PC-9 (cell line): ENCODE results near the gene IRF2. TPM values are rescaled to one million over a fixed set of nuclear protein-coding genes. Genes with fewer than 3 reads are reported as not detected.
"Not testable (repeated sequence)": the region's sequence is repeated elsewhere in the genome, so short reads cannot be mapped to it uniquely, and the experiment has no call there.

ENCODE experiments used
- BruUV-seq: library from RNA; stranded (reverse); fragments of 400-500 nt; replicated peaks from 2 replicates; lab custom pipeline; 2021; lab: Mats Ljungman, UMichigan
- CTCF ChIA-PET: fragments of 300-600 bp; sonication (Branson Sonifier 250); formaldehyde crosslinking; loops from one replicate; lab custom pipeline; 2022; ENCODE audit warnings: antibody characterized with exemption; lab: Charles Lee
- POLR2A ChIA-PET: fragments of 300-600 bp; sonication (Branson Sonifier 250); formaldehyde crosslinking; loops from one replicate; lab custom pipeline; 2022; ENCODE audit warnings: antibody characterized with exemption; ENCODE audit not compliant: unreplicated experiment; lab: Charles Lee
- DNase-seq, 2 experiments: peaks; one replicate each; pipeline versions ENCODE4 v3.0.0 to v3.0.0-alpha.2; 2015 to 2022; ENCODE audit warnings: mixed read lengths in 1 of 2
- H2AFZ ChIP-seq: fragments of 200-600 bp; sonication (generic); 2 replicates; pipeline ENCODE4 v1.8.1; 2017; ENCODE audit warnings: antibody characterized with exemption
- H3F3A ChIP-seq: fragments of 200-600 bp; sonication (generic); 2 replicates; pipeline ENCODE4 v1.8.1; 2017; ENCODE audit warnings: antibody characterized with exemption, mild to moderate bottlenecking, low read depth; ENCODE audit not compliant: insufficient read depth
- H3K27ac ChIP-seq: fragments of 200-600 bp; sonication (generic); 2 replicates; pipeline ENCODE4 v1.6.1; 2016; ENCODE audit warnings: mixed run types
- H3K27me3 ChIP-seq: fragments of 200-600 bp; sonication (generic); 2 replicates; pipeline ENCODE4 v1.6.1; 2016; ENCODE audit warnings: low read depth, mixed run types; ENCODE audit not compliant: insufficient read depth
- H3K36me3 ChIP-seq: fragments of 200-600 bp; sonication (generic); 2 replicates; pipeline ENCODE4 v1.6.1; 2016; ENCODE audit warnings: low read depth, mixed run types
- H3K4me1 ChIP-seq: fragments of 200-600 bp; sonication (generic); replicated peaks from 2 replicates; pipeline ENCODE4 v1.6.1; 2016; ENCODE audit warnings: mixed run types; ENCODE audit not compliant: insufficient read depth
- H3K4me2 ChIP-seq: fragments of 200-600 bp; sonication (generic); 2 replicates; pipeline ENCODE4 v1.6.1; 2017; ENCODE audit warnings: mixed run types
- H3K4me3 ChIP-seq: fragments of 200-600 bp; sonication (generic); 2 replicates; pipeline ENCODE4 v1.6.1; 2016; ENCODE audit warnings: mixed run types
- H3K79me2 ChIP-seq: fragments of 200-600 bp; sonication (generic); 2 replicates; pipeline ENCODE4 v1.6.1; 2017; ENCODE audit warnings: low read depth, mixed run types
- H3K9me2 ChIP-seq: fragments of 200-600 bp; sonication (generic); 2 replicates; pipeline ENCODE4 v1.8.1; 2017; ENCODE audit warnings: mild to moderate bottlenecking; ENCODE audit not compliant: insufficient read depth
- H3K9me3 ChIP-seq: fragments of 200-600 bp; sonication (generic); 2 replicates; pipeline ENCODE4 v1.8.1; 2016; ENCODE audit warnings: low read depth; ENCODE audit not compliant: insufficient read depth
- H4K20me1 ChIP-seq: fragments of 200-600 bp; sonication (generic); 2 replicates; pipeline ENCODE4 v1.8.1; 2017; ENCODE audit not compliant: insufficient read depth
- CTCF ChIP-seq: fragments of 200-600 bp; sonication (generic); conservative IDR thresholded peaks from 2 replicates; pipeline ENCODE4 v1.6.1; 2017; ENCODE audit warnings: mixed run types, antibody characterized with exemption, mild to moderate bottlenecking, moderate library complexity
- EZH2 ChIP-seq: fragments of 200-600 bp; sonication (generic); IDR thresholded peaks from 2 replicates; pipeline ENCODE4 v1.8.0; 2017; ENCODE audit warnings: antibody characterized with exemption, low read depth
- intact Hi-C: fragments of 100-400 bp; cut with micrococcal nuclease; formaldehyde crosslinking; loops from one replicate; pipeline ENCODE4 v1.10.0; 2022; ENCODE audit not compliant: unreplicated experiment
- total RNA-seq: library from RNA; stranded (reverse); gene quantifications from 2 replicates; pipeline ENCODE4 v1.2.3, GENCODE V29; 2021

The IRF2 gene
- total RNA-seq, 1 experiment from 2014 or later: 34.4 TPM

GRCh38 chr4:184376923-184377322 lies 97.4 kb downstream of the IRF2 start:
- no peak overlapping the region for H2AFZ ChIP-seq
- ChIA-PET POLR2A (interaction anchor here (0.7 kb wide), 1 partner anchor 30 kb away, joined by 3 read pairs; no protein-coding TSS in a partner anchor), CTCF (interaction anchor here (0.6 kb wide), 1 partner anchor 94 kb away, joined by 4 read pairs; no protein-coding TSS in a partner anchor)
- no peaks in the 10 kb centered on the region for H3K9me2 ChIP-seq
- no peaks in the 10 kb centered on the region for H3K36me3 ChIP-seq
- H3K79me2 ChIP-seq: no peaks in the 10 kb centered on the region
- 0 out of 2 replicates have a peak, but pooled peaks cover 9% of the 10 kb centered on the region for H3K4me1 ChIP-seq
- DNase-seq: no peak
- intact Hi-C loops: no loop called here
- no peaks in the 10 kb centered on the region for H3K9me3 ChIP-seq
- H3K4me3 ChIP-seq: no peak overlapping the region
- no peak for TF ChIP-seq CTCF
- TF ChIP-seq EZH2: no peak
- no TSS peak for BruUV-seq
- H3K4me2 ChIP-seq: no peak overlapping the region
- H4K20me1 ChIP-seq: no peaks in the 10 kb centered on the region
- H3F3A ChIP-seq: no peaks in the 10 kb centered on the region
- H3K27me3 ChIP-seq: no peaks in the 10 kb centered on the region
- no peak overlapping the region for H3K27ac ChIP-seq

GRCh38 chr4:184376126-184376838 lies 98.1 kb downstream of the IRF2 start:
- no TSS peak for BruUV-seq
- no peaks in the 10 kb centered on the region for H3K27me3 ChIP-seq
- TF ChIP-seq CTCF (no peak), EZH2 (no peak)
- H3K9me3 ChIP-seq: no peaks in the 10 kb centered on the region
- H3K4me2 ChIP-seq: no peak overlapping the region
- ChIA-PET CTCF (interaction anchor here (0.6 kb wide), 1 partner anchor 93 kb away, joined by 4 read pairs; no protein-coding TSS in a partner anchor), POLR2A (no interaction called here)
- no peak overlapping the region for H2AFZ ChIP-seq
- no peak overlapping the region for H3K27ac ChIP-seq
- 0 out of 2 replicates have a peak, but pooled peaks cover 9% of the 10 kb centered on the region for H3K4me1 ChIP-seq
- H3F3A ChIP-seq: no peaks in the 10 kb centered on the region
- H3K9me2 ChIP-seq: no peaks in the 10 kb centered on the region
- no peaks in the 10 kb centered on the region for H3K79me2 ChIP-seq
- H4K20me1 ChIP-seq: no peaks in the 10 kb centered on the region
- H3K36me3 ChIP-seq: no peaks in the 10 kb centered on the region
- H3K4me3 ChIP-seq: no peak overlapping the region
- no peak for DNase-seq
- intact Hi-C loops: no loop called here

- H3K79me2 ChIP-seq, H3K27ac ChIP-seq, H3K4me3 ChIP-seq, intact Hi-C loops, DNase-seq, H3K4me1 ChIP-seq, H3K36me3 ChIP-seq, H3K9me2 ChIP-seq, CTCF ChIA-PET, H3K4me2 ChIP-seq, H3K27me3 ChIP-seq, H2AFZ ChIP-seq, H3F3A ChIP-seq, POLR2A ChIA-PET, BruUV-seq, H4K20me1 ChIP-seq, H3K9me3 ChIP-seq: not testable (repeated sequence)
Measured at GRCh38 chr4:184375623-184376022, 98.7 kb downstream of the IRF2 start.
